Esophagus squamous epithelium (tissue), 4 donors: Measurements from ENCODE around the gene WDR38.

Source experiments
- POLR2A ChIP-seq, 4 donors: fragments of 450-650 bp; IDR thresholded peaks; one replicate each; pipeline ENCODE4 v1.6.1; 2017; ENCODE audit warnings: antibody characterized with exemption in 4 of 4, mild to moderate bottlenecking in 4 of 4, moderate library complexity in 3 of 4
- TF ChIP-seq, protein P1 (sequence below), 6 experiments: fragments of 450-650 bp in 4 of 6; fragments of 200-600 bp in 2 of 6; sonication (generic) in 2 of 6; IDR thresholded peaks; one replicate each; pipeline ENCODE4 v1.5.1; 2016 to 2019; ENCODE audit warnings: antibody characterized with exemption in 6 of 6, mild to moderate bottlenecking in 4 of 6, moderate library complexity in 4 of 6

DNA sequence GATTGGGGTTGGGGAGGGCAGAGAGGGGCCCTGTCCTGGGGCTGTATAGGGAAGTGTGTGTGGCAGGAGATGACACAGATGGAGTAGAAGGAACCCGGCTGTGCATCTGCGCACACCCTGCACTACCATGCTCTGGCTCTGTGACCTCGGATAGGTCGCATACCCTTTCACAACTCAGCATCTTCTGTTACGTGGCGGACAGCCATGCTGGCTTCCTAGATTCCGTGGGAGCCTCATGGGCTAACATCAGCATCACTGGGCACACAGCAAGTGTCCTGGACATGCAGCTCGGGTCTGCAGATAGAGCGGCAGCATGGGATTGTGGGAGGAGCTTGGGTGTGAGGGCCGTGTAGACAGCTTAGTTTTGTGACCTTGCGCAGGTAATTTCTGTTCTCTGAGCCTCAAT lies 17.9 kb downstream of the WDR38 start:
- TF ChIP-seq, protein P1, sequence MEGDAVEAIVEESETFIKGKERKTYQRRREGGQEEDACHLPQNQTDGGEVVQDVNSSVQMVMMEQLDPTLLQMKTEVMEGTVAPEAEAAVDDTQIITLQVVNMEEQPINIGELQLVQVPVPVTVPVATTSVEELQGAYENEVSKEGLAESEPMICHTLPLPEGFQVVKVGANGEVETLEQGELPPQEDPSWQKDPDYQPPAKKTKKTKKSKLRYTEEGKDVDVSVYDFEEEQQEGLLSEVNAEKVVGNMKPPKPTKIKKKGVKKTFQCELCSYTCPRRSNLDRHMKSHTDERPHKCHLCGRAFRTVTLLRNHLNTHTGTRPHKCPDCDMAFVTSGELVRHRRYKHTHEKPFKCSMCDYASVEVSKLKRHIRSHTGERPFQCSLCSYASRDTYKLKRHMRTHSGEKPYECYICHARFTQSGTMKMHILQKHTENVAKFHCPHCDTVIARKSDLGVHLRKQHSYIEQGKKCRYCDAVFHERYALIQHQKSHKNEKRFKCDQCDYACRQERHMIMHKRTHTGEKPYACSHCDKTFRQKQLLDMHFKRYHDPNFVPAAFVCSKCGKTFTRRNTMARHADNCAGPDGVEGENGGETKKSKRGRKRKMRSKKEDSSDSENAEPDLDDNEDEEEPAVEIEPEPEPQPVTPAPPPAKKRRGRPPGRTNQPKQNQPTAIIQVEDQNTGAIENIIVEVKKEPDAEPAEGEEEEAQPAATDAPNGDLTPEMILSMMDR (IDR thresholded peaks at IDR 0.05), result no peak
- TF ChIP-seq POLR2A (IDR thresholded peaks at IDR 0.05), result no peak
